GM21528 (cell line): ENCODE measurements around the gene GPC5.

Experiments used
- ATAC-seq: cut with Tn5 transposase; IDR thresholded peaks from one replicate; pipeline ENCODE4 v1.9.1; 2021; ENCODE audit warnings: mild to moderate bottlenecking, moderate library complexity; ENCODE audit not compliant: unreplicated experiment, low FRiP score

The GPC5 gene

DNA sequence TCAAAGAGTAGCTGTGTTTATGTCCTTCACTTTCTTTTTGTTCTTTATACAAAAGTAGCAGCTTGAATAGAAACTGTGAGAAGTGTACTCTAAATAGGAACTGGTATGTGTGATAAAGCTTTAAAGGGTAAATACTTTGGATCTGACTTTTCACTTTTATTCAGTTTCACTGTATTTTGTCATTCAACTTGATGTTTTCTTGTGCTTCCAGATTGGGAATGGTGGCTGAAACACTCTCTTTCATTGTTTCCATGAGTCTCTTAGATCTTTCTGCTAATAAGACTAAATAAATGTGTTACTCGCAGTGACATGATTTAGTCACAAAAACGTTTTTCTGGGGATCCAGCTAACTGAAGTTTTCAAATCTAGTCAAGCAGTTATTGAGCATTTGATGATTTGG is 133.2 kb downstream of the GPC5 start:
- no peak for ATAC-seq

DNA sequence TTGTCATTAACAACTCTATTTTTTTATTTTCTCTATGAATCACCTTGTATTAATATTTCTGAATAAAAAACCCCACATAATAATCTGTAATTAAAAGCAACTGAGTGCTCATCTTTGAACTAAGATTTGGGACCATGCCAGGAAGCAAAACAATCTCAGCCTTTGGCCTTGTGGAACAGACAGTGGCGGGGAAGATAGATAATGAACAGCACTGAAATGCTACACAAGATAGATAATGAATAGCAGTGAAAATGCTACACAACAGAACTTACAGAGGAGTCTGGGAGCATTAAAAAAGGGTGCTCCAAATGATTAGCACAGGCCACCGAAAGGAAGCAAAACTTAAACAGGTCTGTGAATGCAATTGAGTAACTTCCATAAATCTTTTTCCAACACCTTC is 134.9 kb downstream of the GPC5 start:
- no peak for ATAC-seq

DNA sequence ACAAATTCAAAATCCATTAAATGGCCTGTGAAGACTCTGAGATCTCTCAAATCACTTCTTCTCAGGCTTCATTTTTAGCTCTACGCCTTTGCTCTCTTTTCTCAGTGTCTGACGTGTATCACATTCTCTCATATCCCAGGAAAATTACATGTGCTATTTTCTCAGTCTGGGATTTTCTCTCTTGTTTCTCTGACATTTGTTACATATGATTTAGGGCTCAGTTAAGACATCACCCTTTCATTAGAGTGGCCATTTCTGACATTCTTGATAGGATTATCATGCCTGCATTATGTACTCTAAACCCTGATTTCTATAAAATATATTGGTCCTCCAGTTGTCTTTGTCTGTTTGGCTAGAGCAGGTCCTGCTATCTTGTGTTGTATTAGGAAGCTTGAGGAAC is 136.6 kb downstream of the GPC5 start:
- no peak for ATAC-seq

DNA sequence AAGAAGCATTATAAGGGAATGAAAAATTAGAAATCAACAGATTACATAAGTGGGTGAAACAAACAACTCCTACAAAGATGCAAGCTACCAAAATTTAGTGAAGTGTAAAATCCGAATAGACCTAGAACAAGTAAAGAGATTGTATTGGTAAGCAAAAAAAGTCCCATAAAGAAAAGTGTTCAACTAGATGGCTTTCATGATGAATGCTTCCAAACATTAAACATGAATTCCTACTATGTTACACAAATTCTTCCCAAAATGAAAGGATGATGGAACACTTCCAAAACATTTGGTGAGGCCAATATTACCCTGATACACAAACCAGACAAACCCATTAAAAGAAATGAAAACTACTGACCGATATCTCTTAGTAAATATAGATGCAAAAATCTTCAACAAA is 139.0 kb downstream of the GPC5 start:
- ATAC-seq = no peak

DNA sequence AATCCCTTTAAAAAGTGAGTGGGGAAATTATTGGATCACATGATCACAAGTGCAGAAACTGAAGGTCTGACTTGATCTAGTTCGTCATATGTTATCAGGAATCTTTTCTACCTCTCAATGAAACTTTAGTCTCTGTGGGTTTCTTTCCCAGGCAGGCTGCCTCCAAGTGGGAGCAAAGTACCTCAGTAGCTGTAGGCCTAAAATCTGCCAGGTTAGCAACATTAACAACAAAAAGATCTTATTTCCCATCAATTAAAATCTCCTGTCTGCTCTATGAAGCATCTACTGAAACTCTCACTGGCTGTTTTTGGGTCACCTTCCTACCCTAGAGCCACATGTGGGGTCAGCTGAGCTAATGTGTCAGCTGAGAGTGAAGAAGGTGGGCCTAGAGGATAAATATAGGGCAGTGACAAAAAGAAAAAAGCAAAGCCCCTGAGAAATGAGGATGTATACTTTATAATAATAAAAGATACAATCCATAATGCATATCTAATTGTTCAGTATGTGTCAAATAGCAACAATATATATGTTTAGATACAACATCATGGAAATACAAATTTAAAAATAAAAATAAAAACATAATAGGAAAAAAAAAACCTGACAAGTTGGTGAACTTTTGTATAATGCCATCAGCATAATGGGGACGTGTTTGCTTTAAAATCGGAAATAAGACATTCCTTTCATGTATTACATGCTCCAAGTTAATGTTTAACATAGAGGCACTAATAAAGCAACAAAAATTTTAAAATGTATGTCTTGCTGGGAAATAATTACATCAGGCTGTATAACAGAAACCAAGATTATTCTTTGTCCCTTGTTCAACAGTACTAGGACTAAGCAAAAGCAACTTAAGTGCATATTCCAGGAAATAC is 141.1 kb downstream of the GPC5 start:
- ATAC-seq = no peak

DNA sequence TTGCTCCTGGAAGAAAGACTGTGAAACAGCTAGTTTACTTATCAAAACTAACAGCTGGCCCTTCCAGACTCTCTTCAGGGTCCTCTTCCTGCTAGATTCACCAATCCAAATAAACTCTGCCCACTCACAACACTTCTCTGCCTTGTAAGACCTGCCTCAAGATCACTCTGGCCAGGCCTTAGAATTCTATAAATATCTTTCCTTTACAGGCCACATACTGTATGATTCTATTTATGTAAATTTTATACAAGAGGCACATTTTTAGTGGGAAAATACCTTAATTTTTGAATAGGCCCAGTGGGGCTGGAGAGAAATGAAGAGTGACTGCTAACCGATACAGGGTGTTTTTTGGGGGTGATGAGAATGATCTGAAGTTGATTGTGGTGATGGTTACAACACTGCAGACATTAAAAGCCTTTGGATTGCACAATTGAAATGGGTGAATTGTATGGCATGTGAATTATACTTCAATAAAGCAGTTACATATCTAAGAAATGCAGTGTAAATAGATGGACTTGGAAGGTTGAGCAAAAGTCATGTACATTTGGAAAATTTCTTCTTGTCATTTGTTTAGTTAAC is 141.8 kb downstream of the GPC5 start:
- no peak for ATAC-seq

DNA sequence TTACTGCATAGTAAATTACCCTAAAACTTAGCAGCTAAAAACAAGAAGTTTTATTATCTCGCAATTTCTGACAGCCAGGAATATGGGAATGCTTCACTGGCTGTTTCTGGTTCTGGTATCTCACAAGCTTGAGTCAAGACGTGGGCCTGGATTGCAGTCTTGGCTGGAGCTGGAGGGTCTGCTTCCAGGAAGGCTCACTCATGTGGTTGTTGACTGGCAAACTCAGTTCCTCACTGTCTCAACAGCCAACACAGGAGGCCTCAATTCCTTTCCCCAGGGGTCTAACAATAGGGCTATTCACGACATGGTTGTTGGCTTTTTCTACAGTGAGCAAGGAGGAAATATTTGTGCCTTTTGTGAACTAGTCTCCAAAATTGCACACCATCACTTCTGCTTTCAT is 146.3 kb downstream of the GPC5 start:
- no peak for ATAC-seq

DNA sequence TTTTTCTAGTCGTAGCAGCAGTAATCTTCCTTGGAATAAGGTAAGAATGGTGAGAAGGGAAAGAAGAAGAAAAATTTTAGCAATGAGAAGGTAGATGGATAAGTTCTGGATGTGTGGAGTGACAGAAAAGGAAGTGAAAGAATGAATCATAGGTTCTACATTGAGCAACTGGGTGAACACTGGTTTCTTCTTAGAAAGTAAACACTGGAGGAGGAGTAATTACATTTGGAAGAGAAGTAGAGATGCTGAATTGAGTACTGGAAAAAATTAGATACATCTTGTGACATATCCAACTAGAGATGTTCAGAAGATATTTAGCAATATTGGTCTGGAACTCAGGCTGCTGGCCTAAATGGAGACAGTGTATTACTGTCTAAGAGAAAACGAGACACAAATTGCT is 148.5 kb downstream of the GPC5 start:
- ATAC-seq = no peak

DNA sequence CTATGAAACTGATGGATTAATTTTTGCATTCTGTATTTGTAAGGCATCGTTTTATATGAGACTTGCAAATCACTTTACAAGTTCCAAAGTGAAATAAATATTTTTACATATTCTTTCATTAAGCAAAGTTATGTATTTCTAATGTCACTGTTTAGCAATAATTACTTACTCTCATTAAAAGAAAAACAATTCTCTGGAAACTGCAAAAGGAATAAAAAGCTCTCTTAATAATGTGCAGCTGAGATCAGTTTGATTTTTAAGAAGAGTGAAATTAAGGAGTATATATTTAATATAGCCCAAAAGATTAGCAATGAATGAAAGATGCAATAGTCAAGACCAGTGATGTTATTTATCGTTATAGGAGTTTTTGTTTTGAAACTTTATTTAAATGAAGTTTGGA is 155.2 kb downstream of the GPC5 start:
- no peak for ATAC-seq

DNA sequence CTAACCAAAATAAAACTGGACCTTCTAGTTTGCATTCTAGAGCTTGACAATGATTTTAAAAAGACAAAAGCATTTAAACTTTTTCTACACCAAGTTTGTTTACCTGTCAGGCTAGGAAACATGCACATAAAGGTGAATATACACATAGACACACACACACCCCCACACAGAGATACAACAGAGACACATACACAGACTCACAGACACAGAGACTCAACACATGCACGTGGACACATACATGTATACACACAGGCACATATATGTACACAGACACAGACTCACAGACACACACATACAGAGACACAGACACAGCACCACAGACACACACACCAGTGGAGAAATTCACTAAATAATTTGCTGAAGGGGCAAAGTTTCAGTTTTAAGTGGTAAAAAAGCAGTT is 155.7 kb downstream of the GPC5 start:
- no peak for ATAC-seq

DNA sequence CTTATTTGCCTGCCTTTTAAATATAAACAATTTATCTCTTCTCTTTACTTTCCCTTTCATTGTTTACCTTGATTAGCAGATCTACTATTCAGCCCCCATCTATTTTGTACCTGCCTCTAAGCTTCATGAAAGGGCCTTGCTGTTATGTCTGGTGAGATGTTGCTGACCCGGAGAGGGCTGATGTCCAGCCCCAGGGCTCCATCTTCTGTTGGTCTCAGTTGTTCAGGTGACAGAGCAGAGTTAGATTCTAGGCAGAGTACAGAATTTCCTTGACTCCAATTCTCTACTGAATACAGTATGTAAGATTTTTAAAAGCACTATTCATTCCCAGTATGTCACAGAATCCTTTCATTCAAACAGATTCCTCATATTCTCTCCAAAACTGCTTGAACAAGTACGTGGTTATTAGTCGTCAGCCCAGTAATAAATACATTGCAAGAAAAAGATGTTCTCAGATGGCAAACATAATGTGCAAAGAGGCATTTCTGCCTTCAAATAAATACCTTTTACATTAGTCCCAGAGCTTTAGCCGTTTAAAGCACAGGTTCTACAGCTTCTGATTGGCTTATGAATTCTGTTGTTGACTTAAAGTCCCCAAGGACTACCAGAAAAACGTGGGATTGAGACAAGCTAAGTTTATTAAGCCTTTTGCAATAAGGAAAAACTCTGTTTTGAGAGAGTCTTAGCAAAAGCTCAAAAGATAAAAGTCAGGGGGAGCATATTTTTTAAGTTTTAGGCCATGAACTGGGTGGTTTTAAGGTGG is 159.1 kb downstream of the GPC5 start:
- no peak for ATAC-seq

DNA sequence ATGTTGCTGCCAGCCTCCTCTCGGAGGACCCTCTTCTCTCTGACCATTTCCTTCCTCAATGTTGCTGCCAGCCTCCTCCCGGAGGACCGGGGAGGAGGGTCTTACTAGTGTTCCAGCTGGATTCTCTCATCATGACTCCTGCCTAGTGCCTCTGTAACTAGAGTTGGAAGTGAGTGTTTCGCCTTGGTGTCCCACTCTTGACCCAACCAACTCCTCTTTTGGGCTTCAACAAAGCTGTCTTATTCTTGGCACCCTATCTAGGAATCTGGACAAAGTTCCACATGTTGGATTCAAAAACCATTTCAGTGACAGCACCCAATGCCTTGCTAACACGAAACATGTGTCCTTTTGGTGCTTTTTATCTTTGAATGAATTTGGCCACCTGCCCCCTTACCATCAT is 165.4 kb downstream of the GPC5 start:
- ATAC-seq = no peak

DNA sequence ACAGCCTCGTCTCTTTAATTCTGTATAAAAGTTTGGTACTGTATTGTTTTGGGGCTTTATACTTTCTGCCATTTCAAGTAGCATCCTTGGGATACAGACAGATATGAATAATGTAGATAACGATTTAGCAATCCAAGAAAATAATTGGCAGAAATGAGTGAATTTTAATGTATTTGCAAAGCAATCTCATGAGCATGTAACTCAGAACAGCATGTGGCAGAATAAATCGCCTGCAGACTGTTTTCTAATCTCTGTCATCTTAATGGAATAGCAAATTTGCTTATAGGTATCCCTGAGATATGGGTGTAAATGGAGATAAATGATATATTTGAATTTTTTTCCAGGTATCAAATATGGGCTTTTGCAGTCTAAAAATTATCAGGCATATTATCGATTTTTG is 166.0 kb downstream of the GPC5 start:
- no peak for ATAC-seq

DNA sequence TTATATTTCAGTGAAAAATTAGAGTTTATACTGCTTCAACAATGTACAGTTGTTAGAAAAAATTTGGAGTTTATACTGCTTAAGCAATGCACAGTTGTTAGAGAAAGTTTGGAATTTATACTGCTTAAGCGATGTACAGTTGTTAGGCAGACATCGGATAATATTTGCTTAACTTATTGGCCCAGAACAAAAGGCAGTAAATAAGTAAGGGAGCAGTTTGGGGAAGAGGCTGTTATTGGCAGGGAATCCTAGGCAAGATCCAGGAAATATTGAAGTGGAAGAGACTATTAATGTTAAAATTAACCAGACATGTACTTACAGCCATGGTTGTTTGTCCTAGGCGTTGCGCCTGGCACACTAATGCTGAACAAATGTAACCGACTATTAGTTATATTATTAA is 166.9 kb downstream of the GPC5 start:
- no peak for ATAC-seq

DNA sequence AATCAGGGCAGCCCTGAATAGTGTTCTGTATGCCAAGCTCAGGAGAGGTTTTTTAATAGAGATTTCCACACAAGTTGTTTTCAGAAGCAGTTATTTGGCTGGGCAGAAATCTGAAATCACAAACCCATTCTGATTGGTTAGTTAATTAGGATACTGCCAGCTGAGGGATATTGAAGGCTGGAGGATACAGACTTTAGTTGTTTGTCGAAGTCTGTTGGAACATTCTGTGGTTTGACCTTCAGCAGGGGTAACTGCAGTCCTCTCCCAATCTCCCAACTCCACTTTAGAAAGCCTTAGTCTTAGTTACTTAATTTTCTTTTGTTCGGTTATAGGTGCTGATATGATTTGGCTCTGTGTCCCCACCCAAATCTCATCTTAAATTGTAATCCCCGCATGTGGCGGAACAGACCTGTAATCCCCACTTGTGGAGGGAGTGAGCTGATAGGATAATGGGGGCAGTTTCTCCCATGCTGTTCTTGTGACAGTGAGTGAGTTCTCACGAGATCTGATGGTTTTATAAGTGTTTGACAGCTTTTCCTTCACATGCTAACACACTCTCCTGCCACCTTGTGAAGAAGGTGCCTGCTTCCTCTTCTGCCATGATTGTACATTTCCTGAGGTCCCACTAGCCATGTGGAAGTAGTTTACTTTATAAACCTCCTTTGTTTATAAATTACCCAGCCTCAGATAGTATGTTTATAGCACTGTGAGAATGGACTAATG is 169.2 kb downstream of the GPC5 start:
- no peak for ATAC-seq

DNA sequence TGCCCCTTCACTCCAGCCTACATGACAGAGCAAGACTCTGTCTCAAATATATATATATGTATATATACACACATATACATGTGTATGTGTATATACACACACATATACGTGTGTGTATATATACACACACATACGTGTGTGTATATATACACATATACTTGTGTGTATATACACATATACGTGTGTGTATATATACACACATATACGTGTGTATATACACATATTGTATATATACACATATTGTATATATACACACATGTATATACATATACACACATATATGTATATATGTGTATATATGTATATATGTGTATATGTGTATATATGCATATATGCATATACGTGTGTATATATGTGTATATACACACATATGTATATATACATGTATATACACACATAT is 173.3 kb downstream of the GPC5 start:
- ATAC-seq = no peak

DNA sequence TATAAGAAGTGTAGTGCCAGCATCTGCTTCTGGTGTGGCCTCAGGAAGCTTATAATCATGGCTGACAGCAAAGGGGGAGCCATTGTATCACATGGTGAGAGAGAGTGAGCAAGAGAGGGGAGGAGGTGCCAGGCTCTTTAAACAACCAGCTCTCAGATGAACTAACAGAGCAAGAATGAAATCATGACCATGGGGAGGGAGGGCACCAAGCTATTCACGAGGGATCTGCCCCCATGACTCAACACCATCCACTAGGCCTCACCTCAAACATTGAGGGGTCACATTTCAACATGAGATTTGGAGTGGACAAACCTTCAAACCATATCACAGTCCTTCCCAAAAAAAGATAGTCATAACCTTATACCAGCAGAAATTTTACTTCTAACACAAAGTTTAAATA is 174.0 kb downstream of the GPC5 start:
- ATAC-seq = no peak

DNA sequence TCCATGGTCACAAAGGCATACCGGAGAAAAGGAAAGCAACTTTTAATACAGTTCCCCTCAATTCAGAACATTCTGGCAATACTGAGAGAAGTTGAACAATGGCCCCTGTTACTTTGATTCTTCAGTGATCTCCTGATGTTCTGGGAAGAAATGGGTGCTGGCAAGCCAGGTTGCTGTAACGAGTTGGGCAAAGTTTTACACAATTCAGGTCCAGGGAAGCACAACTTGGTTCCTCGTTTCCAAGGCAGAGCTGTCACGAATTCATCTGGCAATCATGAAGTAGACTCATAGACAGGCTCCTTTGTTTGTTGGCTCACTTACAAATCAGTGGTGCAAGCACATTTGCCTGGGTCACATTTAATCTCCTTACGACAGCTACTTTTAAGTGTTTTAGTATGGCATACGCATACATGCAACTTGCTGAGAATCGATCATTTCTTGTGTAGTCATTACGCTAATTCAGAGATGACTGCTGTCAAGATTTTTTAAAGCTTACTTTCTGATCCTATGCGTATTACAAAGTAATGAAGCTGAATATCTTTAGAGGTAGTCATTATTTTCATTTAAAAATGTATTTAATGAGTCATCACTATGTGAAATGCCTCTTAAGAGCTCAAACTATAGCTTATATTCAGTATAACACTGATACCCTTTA is 174.7 kb downstream of the GPC5 start:
- no peak for ATAC-seq

DNA sequence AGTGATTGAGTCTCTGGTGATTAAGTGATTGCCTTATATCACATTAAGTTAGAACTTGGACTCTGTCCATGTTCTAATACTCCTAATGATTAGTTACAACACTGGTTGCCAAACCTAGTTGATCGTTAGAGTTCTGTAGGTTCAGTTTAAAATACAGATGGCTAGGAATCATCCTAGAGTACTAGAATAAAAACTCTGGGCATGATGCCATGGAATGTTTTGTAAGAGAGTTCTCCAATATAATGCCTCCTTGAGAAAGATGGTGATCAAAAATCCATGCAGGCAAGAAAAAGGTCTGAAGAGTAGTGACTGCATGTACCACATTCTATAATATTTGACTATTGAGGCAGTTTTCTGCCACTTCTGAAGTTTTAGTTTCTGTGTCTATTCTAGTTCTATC is 176.3 kb downstream of the GPC5 start:
- no peak for ATAC-seq

DNA sequence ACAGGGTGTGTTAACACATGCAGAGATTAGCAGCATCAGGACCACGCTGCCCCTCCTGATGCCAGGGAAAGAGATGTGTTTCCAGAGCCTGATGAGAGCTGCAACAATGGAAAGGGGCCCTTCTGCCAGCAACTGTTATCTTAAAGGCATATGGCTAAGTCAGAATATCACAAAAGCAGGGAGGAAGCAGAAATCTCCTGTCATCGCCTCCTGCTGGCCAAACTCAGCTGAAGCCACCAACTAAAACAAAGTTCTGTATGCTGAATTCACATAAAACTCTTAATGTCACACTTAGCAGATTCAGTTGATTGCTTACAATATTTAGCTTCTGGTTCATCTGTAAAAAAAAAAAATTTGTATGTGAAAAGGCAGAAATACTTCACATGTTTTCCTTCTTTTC is 178.2 kb downstream of the GPC5 start:
- no peak for ATAC-seq

DNA sequence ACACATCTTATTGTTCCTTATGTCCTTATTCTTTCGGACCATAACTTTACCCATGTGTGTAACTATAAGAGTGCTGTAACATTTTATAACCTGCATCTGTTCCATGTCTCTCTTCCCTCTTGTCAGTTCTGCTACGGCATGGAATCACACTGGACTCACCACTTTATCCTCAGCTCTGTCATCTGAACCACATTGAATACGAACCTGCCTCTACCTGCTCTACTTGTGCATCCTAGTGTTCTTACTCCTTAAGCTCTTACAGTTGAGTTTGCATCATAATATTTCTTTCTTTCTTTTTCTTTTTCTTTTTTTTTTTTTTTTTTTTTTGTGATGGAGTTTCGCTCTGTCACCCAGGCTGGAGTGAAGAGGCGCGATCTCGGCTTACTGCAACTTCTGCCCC is 180.9 kb downstream of the GPC5 start:
- ATAC-seq = no peak
